Calu3 (cell line): ENCODE results near the gene LAMA2. TPM values are rescaled to one million over a fixed set of nuclear protein-coding genes. Genes with fewer than 3 reads are reported as not detected.

Source experiments
- BruUV-seq: library from RNA; stranded (reverse); fragments of 400-500 nt; replicated peaks from 2 replicates; lab custom pipeline; 2021; lab: Mats Ljungman, UMichigan
- CTCF ChIA-PET: fragments of 300-600 bp; sonication (Branson Sonifier 250); formaldehyde crosslinking; loops from one replicate; lab custom pipeline; 2022; ENCODE audit warnings: antibody characterized with exemption; lab: Charles Lee
- DNase-seq: peaks from one replicate; pipeline ENCODE4 v3.0.0; 2022
- H3K27ac Mint-ChIP-seq: one replicate; pipeline ENCODE4 v1.8.0; 2022; ENCODE audit warnings: mixed read lengths; ENCODE audit not compliant: unreplicated experiment
- H3K27me3 Mint-ChIP-seq: one replicate; pipeline ENCODE4 v1.8.0; 2022; ENCODE audit warnings: mixed read lengths; ENCODE audit not compliant: unreplicated experiment
- H3K36me3 Mint-ChIP-seq: one replicate; pipeline ENCODE4 v1.8.0; 2022; ENCODE audit warnings: mild to moderate bottlenecking, moderate library complexity, mixed read lengths; ENCODE audit not compliant: insufficient read depth, unreplicated experiment
- H3K4me1 Mint-ChIP-seq: one replicate; pipeline ENCODE4 v1.8.0; 2022; ENCODE audit warnings: mild to moderate bottlenecking, low read depth, mixed read lengths; ENCODE audit not compliant: unreplicated experiment
- H3K4me3 Mint-ChIP-seq: one replicate; pipeline ENCODE4 v1.8.0; 2022; ENCODE audit warnings: mild to moderate bottlenecking, low read depth, moderate library complexity, mixed read lengths; ENCODE audit not compliant: unreplicated experiment
- H3K9me3 Mint-ChIP-seq: one replicate; pipeline ENCODE4 v1.8.0; 2022; ENCODE audit warnings: low read depth, mixed read lengths; ENCODE audit not compliant: unreplicated experiment
- intact Hi-C: fragments of 100-400 bp; cut with micrococcal nuclease; formaldehyde crosslinking; loops from one replicate; pipeline ENCODE4 v1.10.0; 2022; ENCODE audit not compliant: unreplicated experiment
- total RNA-seq: library from RNA; stranded (reverse); gene quantifications from 2 replicates; pipeline ENCODE4 v1.2.3, GENCODE V29; 2022
- TF ChIP-seq, protein P1 (sequence below): fragments of 200-600 bp; IDR thresholded peaks from one replicate; pipeline ENCODE4 v1.8.0; 2022; ENCODE audit warnings: antibody characterized with exemption; ENCODE audit not compliant: unreplicated experiment

LAMA2 gene
- total RNA-seq, 1 experiment from 2014 or later, result 0.80 TPM

DNA sequence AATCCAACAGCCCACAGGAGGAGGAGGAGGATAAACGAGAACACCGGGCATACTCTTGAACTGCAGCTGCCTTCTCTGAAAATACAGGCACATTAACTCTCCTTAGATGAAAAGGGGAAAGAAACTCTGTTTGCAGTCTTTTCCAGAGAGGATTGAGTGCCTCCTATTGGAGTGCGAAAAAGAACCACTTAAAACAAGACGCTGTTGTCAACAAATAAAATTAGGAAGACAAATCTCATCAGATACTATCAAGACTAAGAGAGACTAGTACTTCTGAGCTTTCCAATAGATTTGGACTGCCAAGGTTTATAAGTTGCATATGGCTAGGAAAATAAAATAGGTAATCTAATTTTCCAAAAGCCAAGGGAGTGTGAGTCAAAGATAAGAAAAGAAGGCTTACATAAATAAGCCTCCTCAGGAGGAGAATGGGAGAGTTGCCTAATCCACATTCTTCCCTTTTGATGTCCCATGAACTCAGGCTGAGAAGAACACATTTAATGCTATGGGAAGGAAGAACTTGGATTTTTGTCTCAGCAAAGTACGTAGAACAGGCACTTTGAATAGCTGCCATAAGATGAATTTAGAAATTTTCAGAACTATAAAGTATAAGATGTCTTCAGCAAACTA lies 672.4 kb downstream of the LAMA2 start:
- Mint-ChIP-seq H3K4me3 (no peak overlapping the region), H3K27ac (peak overlapping the region; percentile 55), H3K27me3 (no peaks in the 10 kb centered on the region), H3K36me3 (peaks cover 28% of the 10 kb centered on the region), H3K9me3 (no peaks in the 10 kb centered on the region), H3K4me1 (no peaks in the 10 kb centered on the region)
- no peak for DNase-seq
- BruUV-seq, result no TSS peak
- TF ChIP-seq, protein P1, sequence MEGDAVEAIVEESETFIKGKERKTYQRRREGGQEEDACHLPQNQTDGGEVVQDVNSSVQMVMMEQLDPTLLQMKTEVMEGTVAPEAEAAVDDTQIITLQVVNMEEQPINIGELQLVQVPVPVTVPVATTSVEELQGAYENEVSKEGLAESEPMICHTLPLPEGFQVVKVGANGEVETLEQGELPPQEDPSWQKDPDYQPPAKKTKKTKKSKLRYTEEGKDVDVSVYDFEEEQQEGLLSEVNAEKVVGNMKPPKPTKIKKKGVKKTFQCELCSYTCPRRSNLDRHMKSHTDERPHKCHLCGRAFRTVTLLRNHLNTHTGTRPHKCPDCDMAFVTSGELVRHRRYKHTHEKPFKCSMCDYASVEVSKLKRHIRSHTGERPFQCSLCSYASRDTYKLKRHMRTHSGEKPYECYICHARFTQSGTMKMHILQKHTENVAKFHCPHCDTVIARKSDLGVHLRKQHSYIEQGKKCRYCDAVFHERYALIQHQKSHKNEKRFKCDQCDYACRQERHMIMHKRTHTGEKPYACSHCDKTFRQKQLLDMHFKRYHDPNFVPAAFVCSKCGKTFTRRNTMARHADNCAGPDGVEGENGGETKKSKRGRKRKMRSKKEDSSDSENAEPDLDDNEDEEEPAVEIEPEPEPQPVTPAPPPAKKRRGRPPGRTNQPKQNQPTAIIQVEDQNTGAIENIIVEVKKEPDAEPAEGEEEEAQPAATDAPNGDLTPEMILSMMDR, result no peak
- CTCF ChIA-PET, result no interaction called here
- intact Hi-C loops, result no loop called here

GRCh38 chr6:129558248-129558647 lies 675.3 kb downstream of the LAMA2 start:
- peaks cover 15% of the 10 kb centered on the region for H3K36me3 Mint-ChIP-seq
- no peaks in the 10 kb centered on the region for H3K27me3 Mint-ChIP-seq
- TF ChIP-seq, protein P1, result no peak
- intact Hi-C loops, result no loop called here
- CTCF ChIA-PET, result no interaction called here
- H3K4me3 Mint-ChIP-seq, result no peak overlapping the region
- no TSS peak for BruUV-seq
- no peaks in the 10 kb centered on the region for H3K4me1 Mint-ChIP-seq
- H3K9me3 Mint-ChIP-seq, result no peaks in the 10 kb centered on the region
- no peak for DNase-seq
- no peak overlapping the region for H3K27ac Mint-ChIP-seq

- Mint-ChIP-seq H3K27ac (no peak overlapping the region), H3K27me3 (no peaks in the 10 kb centered on the region), H3K9me3 (no peaks in the 10 kb centered on the region), H3K36me3 (peaks cover 17% of the 10 kb centered on the region), H3K4me1 (peaks cover 11% of the 10 kb centered on the region), H3K4me3 (no peak overlapping the region)
- TF ChIP-seq, protein P1, result no peak
- DNase-seq, result no peak
- CTCF ChIA-PET, result interaction anchor here (1.1 kb wide), 1 partner anchor 18 kb away, joined by 3 read pairs; no protein-coding TSS in a partner anchor
- BruUV-seq, result no TSS peak
- intact Hi-C loops, result no loop called here
Observed at GRCh38 chr6:129565366-129565765, 682.4 kb downstream of the LAMA2 start.

GRCh38 chr6:129565811-129566210 lies 682.9 kb downstream of the LAMA2 start:
- no TSS peak for BruUV-seq
- TF ChIP-seq, protein P1, result no peak
- no peak overlapping the region for H3K27ac Mint-ChIP-seq
- peaks cover 11% of the 10 kb centered on the region for H3K4me1 Mint-ChIP-seq
- H3K36me3 Mint-ChIP-seq, result peaks cover 19% of the 10 kb centered on the region
- no peaks in the 10 kb centered on the region for H3K27me3 Mint-ChIP-seq
- no peak overlapping the region for H3K4me3 Mint-ChIP-seq
- CTCF ChIA-PET, result interaction anchor here (1.1 kb wide), 1 partner anchor 19 kb away, joined by 3 read pairs; no protein-coding TSS in a partner anchor
- no peak for DNase-seq
- intact Hi-C loops, result loop anchor here (2.0 kb wide), 1 partner anchor 67 kb away; no protein-coding TSS in a partner anchor
- no peaks in the 10 kb centered on the region for H3K9me3 Mint-ChIP-seq
